ENCODE results near the gene AIG1. TPM values are rescaled to one million over a fixed set of nuclear protein-coding genes. Genes with fewer than 3 reads are reported as not detected.
"Not testable (repeated sequence)": the region's sequence is repeated elsewhere in the genome, so short reads cannot be mapped to it uniquely, and the experiment has no call there.

Gene AIG1, protein sequence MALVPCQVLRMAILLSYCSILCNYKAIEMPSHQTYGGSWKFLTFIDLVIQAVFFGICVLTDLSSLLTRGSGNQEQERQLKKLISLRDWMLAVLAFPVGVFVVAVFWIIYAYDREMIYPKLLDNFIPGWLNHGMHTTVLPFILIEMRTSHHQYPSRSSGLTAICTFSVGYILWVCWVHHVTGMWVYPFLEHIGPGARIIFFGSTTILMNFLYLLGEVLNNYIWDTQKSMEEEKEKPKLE
- 2.1 and 2.6 TPM in 2 replicates for total RNA-seq

DNA sequence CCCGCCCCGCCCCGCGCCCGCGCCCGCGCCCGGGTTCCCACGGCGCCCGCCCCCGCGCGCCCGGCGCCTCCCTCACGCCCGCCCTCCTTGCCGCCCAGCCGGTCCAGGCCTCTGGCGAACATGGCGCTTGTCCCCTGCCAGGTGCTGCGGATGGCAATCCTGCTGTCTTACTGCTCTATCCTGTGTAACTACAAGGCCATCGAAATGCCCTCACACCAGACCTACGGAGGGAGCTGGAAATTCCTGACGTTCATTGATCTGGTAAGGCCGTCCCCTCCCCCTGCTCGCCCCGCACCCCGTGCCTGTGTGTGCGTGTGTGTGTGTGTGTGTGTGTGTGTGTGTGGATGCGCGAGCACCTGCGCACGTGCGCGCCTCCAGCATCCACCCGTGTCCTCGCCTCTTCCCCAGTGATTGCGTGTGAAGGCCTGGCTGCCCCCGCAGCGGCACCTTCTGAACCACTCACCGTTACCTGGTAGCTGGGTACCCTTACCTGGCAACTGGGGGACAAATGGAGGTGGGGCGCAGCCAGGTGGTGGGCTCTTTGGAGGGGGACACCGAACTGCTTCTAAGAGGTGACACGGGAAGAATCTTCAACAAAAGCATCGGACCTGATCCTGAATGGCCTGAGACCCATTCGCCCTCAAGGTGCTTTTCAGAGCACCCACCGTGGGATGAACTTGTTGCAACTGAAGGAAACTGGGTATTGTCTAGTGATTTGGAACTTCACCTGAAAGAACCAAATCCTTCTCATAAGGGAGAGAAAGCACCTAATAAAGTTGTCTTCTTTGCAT lies at the start of gene AIG1:
Gene AIG1 (plus strand): TSS at position 84 of the 791 bp plus-strand sequence. CDS start 37 bp downstream, at position 121.
- peaks cover 28% of the 10 kb centered on the region for H3K4me1 Mint-ChIP-seq (ENCODE audit: low read depth)
- DNase-seq (ENCODE audit: low spot score) = peak; percentile 62
- no peaks in the 10 kb centered on the region for H3K36me3 Mint-ChIP-seq (ENCODE audit: low read depth)
- H3K9me3 Mint-ChIP-seq = no peaks in the 10 kb centered on the region
- peak within 1 kb of the TSS; percentile 90 for H3K4me3 Mint-ChIP-seq
- no peaks in the 10 kb centered on the region for H3K27me3 Mint-ChIP-seq (ENCODE audit: insufficient read depth)
- H3K27ac Mint-ChIP-seq = peak within 1 kb of the TSS; percentile 94
- intact Hi-C loops (cut with micrococcal nuclease) = loop anchor here (1.0 to 10.0 kb wide), 5 partner anchors 114 to 914 kb away; partner anchors contain the start of genes ADAT2, NMBR, PEX3 and VTA1

DNA sequence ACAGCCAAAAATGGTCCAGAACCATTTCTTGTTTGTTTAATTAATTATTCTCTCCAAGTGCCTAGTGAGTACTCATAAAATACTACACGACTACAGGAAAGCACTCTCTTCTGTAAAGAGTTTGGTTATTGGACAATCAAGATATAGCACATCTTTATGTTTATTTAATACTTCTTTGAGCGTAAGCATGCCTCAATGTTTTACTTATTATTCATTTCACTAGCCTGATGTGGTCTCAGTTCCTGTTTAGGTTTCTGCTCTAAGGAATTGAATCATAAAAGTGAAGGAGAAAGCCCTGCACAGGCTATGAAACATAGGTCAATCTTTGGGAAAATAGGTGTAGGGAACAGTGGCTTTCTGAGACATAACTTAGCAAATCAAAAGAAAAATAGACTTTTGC lies 45.9 kb upstream of the AIG1 start:
- H3K4me1 Mint-ChIP-seq (ENCODE audit: low read depth) = no peaks in the 10 kb centered on the region
- H3K9me3 Mint-ChIP-seq = no peaks in the 10 kb centered on the region
- H3K36me3 Mint-ChIP-seq (ENCODE audit: low read depth) = no peaks in the 10 kb centered on the region
- no peak overlapping the region for H3K4me3 Mint-ChIP-seq
- DNase-seq (ENCODE audit: low spot score) = no peak
- peaks cover 5% of the 10 kb centered on the region for H3K27me3 Mint-ChIP-seq (ENCODE audit: insufficient read depth)
- H3K27ac Mint-ChIP-seq = no peak overlapping the region
- intact Hi-C loops (cut with micrococcal nuclease) = no loop called here

DNA sequence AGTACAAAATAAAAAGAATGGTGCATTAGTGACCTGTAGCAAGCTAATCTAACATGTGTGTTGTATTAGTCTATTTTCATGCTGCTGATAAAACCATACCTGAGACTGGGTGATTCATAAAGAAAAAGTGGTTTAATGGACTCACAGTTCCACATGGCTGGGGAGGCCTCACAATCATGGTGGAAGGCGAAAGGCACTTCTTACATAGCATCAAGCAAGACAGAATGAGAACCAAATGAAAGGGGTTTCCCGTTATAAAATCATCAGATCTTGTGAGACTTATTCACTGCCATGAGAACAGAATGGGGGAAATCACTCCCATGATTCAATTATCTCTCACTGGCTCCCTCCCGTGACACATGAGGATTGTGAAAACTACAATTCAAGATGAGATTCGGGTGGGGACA lies 45.4 kb upstream of the AIG1 start:
- intact Hi-C loops (cut with micrococcal nuclease) = no loop called here
- no peaks in the 10 kb centered on the region for H3K36me3 Mint-ChIP-seq (ENCODE audit: low read depth)
- H3K27ac Mint-ChIP-seq = no peak overlapping the region
- peaks cover 2% of the 10 kb centered on the region for H3K9me3 Mint-ChIP-seq
- no peak for DNase-seq (ENCODE audit: low spot score)
- no peak overlapping the region for H3K4me3 Mint-ChIP-seq
- H3K27me3 Mint-ChIP-seq (ENCODE audit: insufficient read depth) = peaks cover 5% of the 10 kb centered on the region
- no peaks in the 10 kb centered on the region for H3K4me1 Mint-ChIP-seq (ENCODE audit: low read depth)

DNA sequence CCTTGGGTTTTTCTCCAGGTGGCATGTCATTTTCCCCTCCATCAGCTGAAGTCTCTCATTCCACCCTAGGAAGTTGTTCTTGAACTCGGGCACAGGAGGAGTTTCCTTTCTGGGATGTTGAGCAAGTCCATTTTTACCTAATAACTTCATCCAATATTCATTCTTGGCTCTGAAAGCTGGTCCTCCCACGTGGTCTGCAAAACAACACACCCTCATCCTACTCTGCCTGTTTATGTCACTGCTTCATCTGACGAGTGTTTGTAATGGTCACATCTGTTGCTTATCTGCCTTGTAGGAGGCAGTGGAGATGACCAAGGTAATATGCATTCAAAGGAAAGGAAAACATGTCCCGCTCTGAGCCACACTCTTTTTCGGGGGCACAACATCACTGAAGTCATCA lies 41.7 kb upstream of the AIG1 start:
- H3K27ac Mint-ChIP-seq = no peak overlapping the region
- no peaks in the 10 kb centered on the region for H3K36me3 Mint-ChIP-seq (ENCODE audit: low read depth)
- H3K27me3 Mint-ChIP-seq (ENCODE audit: insufficient read depth) = no peaks in the 10 kb centered on the region
- intact Hi-C loops (cut with micrococcal nuclease) = no loop called here
- no peak overlapping the region for H3K4me3 Mint-ChIP-seq
- no peaks in the 10 kb centered on the region for H3K4me1 Mint-ChIP-seq (ENCODE audit: low read depth)
- peaks cover 21% of the 10 kb centered on the region for H3K9me3 Mint-ChIP-seq
- DNase-seq (ENCODE audit: low spot score) = no peak

DNA sequence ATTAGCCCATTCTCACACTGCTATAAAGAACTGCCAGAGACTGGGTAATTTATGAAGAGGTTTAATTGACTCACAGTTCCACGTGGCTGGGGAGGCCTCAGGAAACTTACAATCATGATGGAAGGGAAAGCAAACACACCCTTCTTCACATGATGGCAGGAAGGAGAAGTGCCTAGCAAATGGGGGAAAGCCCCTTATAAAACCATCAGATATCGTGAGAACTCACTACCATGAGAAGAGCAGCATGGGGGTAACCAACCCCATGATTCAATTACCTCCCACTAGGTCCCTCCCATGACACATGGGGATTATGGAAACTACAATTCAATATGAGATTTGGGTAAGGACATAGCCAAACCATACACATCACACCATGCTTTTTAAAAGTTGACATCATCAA lies 39.8 kb upstream of the AIG1 start:
- H3K4me3 Mint-ChIP-seq; H3K27me3 Mint-ChIP-seq (ENCODE audit: insufficient read depth); DNase-seq (ENCODE audit: low spot score); intact Hi-C loops (cut with micrococcal nuclease); H3K27ac Mint-ChIP-seq; H3K4me1 Mint-ChIP-seq (ENCODE audit: low read depth); H3K36me3 Mint-ChIP-seq (ENCODE audit: low read depth): not testable (repeated sequence)
- H3K9me3 Mint-ChIP-seq = peaks cover 26% of the 10 kb centered on the region

DNA sequence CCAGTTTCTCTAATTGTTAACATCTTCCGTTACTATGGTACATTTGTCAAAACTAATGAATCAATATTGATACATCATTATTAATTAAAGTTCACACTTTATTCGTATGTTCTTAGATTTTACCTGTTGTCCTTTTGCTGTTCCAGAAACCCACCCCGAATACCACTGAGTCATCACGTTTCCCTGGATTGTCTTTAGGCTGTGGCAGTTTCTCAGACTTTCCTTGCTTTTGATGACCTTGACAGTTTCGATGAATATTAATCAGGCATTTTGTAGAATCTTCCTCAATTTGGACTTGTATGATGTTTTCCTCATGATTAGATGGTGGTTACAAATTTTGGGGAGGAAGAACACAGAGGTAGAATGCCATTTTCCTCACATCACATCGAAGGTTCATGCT lies 39.1 kb upstream of the AIG1 start:
- intact Hi-C loops (cut with micrococcal nuclease) = no loop called here
- Mint-ChIP-seq H3K27ac (no peak overlapping the region), H3K36me3 (ENCODE audit: low read depth) (no peaks in the 10 kb centered on the region), H3K27me3 (ENCODE audit: insufficient read depth) (no peaks in the 10 kb centered on the region), H3K9me3 (peaks cover 26% of the 10 kb centered on the region), H3K4me3 (no peak overlapping the region), H3K4me1 (ENCODE audit: low read depth) (no peaks in the 10 kb centered on the region)
- no peak for DNase-seq (ENCODE audit: low spot score)

DNA sequence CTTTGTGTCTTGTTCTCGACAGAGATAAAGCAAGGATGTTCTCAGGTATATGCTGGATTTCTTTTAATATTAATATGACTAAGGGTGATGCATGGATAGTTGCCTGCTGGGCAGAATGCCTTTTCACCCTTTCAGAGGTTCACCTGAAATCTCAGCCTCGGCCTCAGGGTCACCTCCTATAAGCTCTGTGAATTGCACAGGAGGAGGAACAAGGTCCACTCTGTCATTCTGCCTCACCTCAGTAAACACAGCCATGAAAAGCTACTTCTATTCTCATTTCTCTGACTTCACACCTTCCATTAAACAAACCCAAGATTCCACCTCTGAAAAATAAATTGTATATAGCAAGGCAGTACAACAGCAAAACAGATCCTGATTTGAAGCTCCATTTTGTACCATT lies 38.1 kb upstream of the AIG1 start:
- DNase-seq (ENCODE audit: low spot score) = no peak
- intact Hi-C loops (cut with micrococcal nuclease) = no loop called here
- H3K4me1 Mint-ChIP-seq (ENCODE audit: low read depth) = peaks cover 10% of the 10 kb centered on the region
- H3K27ac Mint-ChIP-seq = no peak overlapping the region
- peaks cover 26% of the 10 kb centered on the region for H3K9me3 Mint-ChIP-seq
- H3K36me3 Mint-ChIP-seq (ENCODE audit: low read depth) = no peaks in the 10 kb centered on the region
- H3K4me3 Mint-ChIP-seq = no peak overlapping the region
- no peaks in the 10 kb centered on the region for H3K27me3 Mint-ChIP-seq (ENCODE audit: insufficient read depth)

DNA sequence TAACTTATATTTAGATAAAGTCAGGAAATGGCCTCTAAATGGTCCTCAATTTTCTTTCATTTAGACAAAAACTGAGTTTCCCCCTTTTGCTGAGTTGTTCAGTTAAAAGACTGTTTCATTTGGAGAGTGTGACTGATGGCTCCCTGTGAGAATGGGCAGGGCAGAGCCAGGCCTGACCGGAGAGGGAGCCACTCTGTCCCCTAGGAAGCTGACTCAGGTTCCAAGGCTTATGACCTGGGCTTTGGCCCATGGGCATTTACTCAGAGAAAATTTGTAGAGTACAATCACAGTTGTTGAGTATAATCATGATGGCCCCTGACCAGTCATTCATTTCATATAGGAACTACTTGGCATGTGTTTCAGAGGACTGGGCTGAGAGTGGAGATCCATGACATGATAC lies 37.0 kb upstream of the AIG1 start:
- no peaks in the 10 kb centered on the region for H3K36me3 Mint-ChIP-seq (ENCODE audit: low read depth)
- no peak for DNase-seq (ENCODE audit: low spot score)
- no peak overlapping the region for H3K4me3 Mint-ChIP-seq
- no peak overlapping the region for H3K27ac Mint-ChIP-seq
- no peaks in the 10 kb centered on the region for H3K27me3 Mint-ChIP-seq (ENCODE audit: insufficient read depth)
- intact Hi-C loops (cut with micrococcal nuclease) = no loop called here
- H3K4me1 Mint-ChIP-seq (ENCODE audit: low read depth) = peaks cover 11% of the 10 kb centered on the region
- peaks cover 26% of the 10 kb centered on the region for H3K9me3 Mint-ChIP-seq

DNA sequence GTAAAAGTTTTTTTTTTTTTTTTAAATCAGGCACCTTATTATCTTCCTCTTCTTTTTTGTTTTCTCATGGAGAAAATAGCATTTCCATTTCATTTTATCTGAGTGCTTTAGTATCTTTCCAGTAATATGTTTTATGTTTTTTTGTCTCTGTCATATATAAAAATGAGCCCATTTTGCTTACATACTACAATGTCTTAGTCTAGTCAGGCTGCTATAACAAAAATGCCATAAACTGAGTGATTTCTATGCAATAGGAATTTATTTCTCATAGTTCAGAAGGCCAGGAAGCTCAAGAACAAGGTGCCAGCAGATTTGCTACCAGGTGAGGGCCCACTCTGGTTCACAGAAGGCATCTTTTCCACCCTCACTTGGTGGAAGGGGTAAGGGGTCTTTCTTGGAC lies 35.7 kb upstream of the AIG1 start:
- intact Hi-C loops (cut with micrococcal nuclease) = loop anchor here (5.0 kb wide), 3 partner anchors 58 to 402 kb away; no protein-coding TSS in a partner anchor
- Mint-ChIP-seq H3K36me3 (ENCODE audit: low read depth) (no peaks in the 10 kb centered on the region), H3K9me3 (peaks cover 26% of the 10 kb centered on the region), H3K27me3 (ENCODE audit: insufficient read depth) (no peaks in the 10 kb centered on the region), H3K4me3 (no peak overlapping the region), H3K27ac (no peak overlapping the region), H3K4me1 (ENCODE audit: low read depth) (peaks cover 11% of the 10 kb centered on the region)
- DNase-seq (ENCODE audit: low spot score) = no peak

DNA sequence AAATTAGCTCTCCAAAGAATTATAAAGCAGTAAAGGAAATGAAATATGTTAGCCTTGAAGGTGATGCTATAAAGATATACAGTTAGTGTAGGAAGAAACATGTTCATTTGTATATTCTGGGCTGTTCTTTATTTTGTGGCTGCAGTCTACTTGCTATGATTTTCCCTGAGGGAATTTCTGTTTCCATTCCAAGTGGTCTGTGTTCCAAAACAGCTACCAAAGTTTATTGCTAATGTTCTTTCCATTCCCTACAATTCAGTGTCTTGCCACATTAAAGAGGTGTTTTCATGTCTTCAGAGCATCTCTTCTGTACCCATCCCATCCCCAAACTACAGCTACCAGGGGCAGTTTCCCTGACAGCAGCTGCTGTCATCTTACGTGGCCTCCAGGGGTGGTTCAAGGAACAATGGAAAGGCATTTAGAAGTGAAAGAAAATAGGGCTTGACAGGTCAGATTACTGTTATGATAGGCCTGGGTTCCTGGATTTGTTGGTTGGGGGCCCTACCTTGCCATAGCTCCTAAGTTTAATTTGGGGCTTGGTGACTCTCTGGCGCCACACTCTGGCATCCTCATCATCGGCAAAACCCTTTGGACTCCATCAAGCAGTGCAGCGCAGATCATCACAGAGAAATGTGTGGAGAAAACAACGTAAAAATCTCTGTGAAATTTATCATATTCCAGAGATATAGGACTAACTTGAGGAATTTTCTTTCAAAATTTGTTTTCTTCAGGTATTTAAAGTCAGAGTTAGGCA lies 33.8 kb upstream of the AIG1 start:
- H3K4me3 Mint-ChIP-seq = no peak overlapping the region
- peak; percentile 9 for DNase-seq (ENCODE audit: low spot score)
- peaks cover 11% of the 10 kb centered on the region for H3K4me1 Mint-ChIP-seq (ENCODE audit: low read depth)
- H3K36me3 Mint-ChIP-seq (ENCODE audit: low read depth) = peaks cover 1% of the 10 kb centered on the region
- intact Hi-C loops (cut with micrococcal nuclease) = loop anchor here (1.0 to 5.0 kb wide), 7 partner anchors 60 to 552 kb away; no protein-coding TSS in a partner anchor
- peaks cover 15% of the 10 kb centered on the region for H3K9me3 Mint-ChIP-seq
- no peak overlapping the region for H3K27ac Mint-ChIP-seq
- H3K27me3 Mint-ChIP-seq (ENCODE audit: insufficient read depth) = no peaks in the 10 kb centered on the region

DNA sequence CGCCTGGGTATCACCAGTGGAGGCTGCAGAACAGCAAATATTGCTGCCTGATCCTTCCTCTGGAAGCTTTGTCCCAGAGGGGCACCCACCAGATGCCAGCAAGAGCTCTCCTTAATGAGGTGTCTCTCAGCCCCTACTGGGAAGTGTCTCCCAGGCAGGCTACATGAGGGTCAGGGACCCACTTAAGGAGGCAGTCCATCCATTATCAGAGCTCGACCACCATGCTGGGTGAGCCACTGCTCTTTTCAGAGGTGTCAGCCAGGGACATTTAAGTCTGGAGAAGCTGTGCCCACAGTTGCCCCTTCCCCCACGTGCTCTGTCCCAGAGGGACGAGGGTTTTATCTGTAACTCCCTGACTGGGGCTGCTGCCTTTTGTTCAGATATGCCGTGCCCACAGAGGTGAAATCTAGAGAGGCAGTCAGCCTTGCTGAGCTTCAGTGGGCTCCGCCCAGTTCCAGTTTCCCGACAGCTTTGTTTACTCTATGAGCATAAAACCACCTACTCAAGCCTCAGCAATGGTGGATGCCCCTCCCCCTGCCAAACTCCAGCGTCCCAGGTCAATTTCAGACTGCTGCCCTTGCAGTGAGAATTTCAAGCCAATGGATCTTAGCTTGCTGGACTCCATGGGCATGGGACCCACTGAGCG lies 25.9 kb upstream of the AIG1 start:
- Mint-ChIP-seq H3K27ac (no peak overlapping the region), H3K9me3 (peaks cover 7% of the 10 kb centered on the region), H3K27me3 (ENCODE audit: insufficient read depth) (no peaks in the 10 kb centered on the region), H3K4me1 (ENCODE audit: low read depth) (peaks cover 11% of the 10 kb centered on the region), H3K4me3 (no peak overlapping the region), H3K36me3 (ENCODE audit: low read depth) (peaks cover 3% of the 10 kb centered on the region)
- no peak for DNase-seq (ENCODE audit: low spot score)
- intact Hi-C loops (cut with micrococcal nuclease) = no loop called here

DNA sequence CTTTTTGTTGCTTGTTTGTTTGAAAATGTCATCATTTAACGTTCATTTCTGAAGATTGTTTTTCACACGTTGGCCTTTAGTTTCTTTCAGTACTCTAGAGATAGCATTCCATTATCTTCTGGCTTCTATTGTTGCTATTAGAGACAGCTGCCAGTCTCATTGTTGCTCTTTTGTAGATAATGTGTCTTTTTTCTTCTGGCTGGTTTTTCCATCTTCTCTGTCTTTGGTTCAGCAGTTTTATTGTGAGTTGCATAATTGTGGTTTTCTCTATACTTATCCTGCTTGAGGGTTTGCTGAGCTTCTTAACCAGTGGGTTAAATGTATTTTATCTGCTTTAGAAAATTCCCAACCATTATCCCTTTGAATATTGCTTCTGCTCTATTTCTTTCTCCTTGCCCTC lies 23.2 kb upstream of the AIG1 start:
- Mint-ChIP-seq H3K4me1 (ENCODE audit: low read depth) (peaks cover 20% of the 10 kb centered on the region), H3K9me3 (no peaks in the 10 kb centered on the region), H3K36me3 (ENCODE audit: low read depth) (no peaks in the 10 kb centered on the region), H3K4me3 (no peak overlapping the region), H3K27ac (no peak overlapping the region), H3K27me3 (ENCODE audit: insufficient read depth) (no peaks in the 10 kb centered on the region)
- intact Hi-C loops (cut with micrococcal nuclease) = no loop called here
- no peak for DNase-seq (ENCODE audit: low spot score)
